Measurements from ENCODE around the gene S1PR1. TPM values are rescaled to one million over a fixed set of nuclear protein-coding genes. Genes with fewer than 3 reads are reported as not detected.
"Not testable (repeated sequence)": the region's sequence is repeated elsewhere in the genome, so short reads cannot be mapped to it uniquely, and the experiment has no call there.

The S1PR1 gene
- total and polyA plus RNA-seq, 7 donors, result 1.2 to 29.3 (median 19.8) TPM

- no peak for DNase-seq
- Histone ChIP-seq H3K4me3 (no peak overlapping the region), H3K36me3 (no peaks in the 10 kb centered on the region), H3K4me1 (no peaks in the 10 kb centered on the region), H3K27ac (no peak overlapping the region), H3K27me3 (no peaks in the 10 kb centered on the region), H3K9me3 (no peaks in the 10 kb centered on the region)
- TF ChIP-seq POLR2A (IDR thresholded peaks at IDR 0.05), result no peak
- TF ChIP-seq EP300 (IDR thresholded peaks at IDR 0.05), result no peak
- no peak for TF ChIP-seq POLR2AphosphoS5 (IDR thresholded peaks at IDR 0.05)
- no peak for TF ChIP-seq CTCF (IDR thresholded peaks at IDR 0.05)
- intact Hi-C loops (cut with DNase I), result no loop called here
Observed at GRCh38 chr1:101205457-101205856, 31.4 kb upstream of the S1PR1 start.

- H3K27ac ChIP-seq; DNase-seq; H3K36me3 ChIP-seq; H3K4me1 ChIP-seq; intact Hi-C loops (cut with DNase I); H3K9me3 ChIP-seq; H3K27me3 ChIP-seq; H3K4me3 ChIP-seq: not testable (repeated sequence)
- 83 to 89% methylated on average over 4 of the region's 4 CpGs for WGBS, 2 donors
Observed at GRCh38 chr1:101206139-101206538, 30.7 kb upstream of the S1PR1 start.

GRCh38 chr1:101207271-101207670 lies 29.5 kb upstream of the S1PR1 start:
- WGBS, 2 donors, result 93 to 94% methylated on average over 9 of the region's 9 CpGs
- DNase-seq; H3K27ac ChIP-seq; H3K27me3 ChIP-seq; H3K36me3 ChIP-seq; intact Hi-C loops (cut with DNase I); H3K4me3 ChIP-seq; H3K9me3 ChIP-seq; H3K4me1 ChIP-seq: not testable (repeated sequence)

GRCh38 chr1:101207891-101208290 lies 28.9 kb upstream of the S1PR1 start:
- no peak overlapping the region for H3K4me3 ChIP-seq
- no peaks in the 10 kb centered on the region for H3K36me3 ChIP-seq
- H3K27ac ChIP-seq, result no peak overlapping the region
- no peak for TF ChIP-seq POLR2AphosphoS5 (IDR thresholded peaks at IDR 0.05)
- TF ChIP-seq POLR2A (IDR thresholded peaks at IDR 0.05), result no peak
- no peak for TF ChIP-seq EP300 (IDR thresholded peaks at IDR 0.05)
- TF ChIP-seq CTCF (IDR thresholded peaks at IDR 0.05), result no peak
- WGBS, 2 donors, result 87 to 95% methylated on average over 2 of the region's 2 CpGs
- no peak for DNase-seq
- H3K4me1 ChIP-seq, result no peaks in the 10 kb centered on the region
- H3K9me3 ChIP-seq, result no peaks in the 10 kb centered on the region
- intact Hi-C loops (cut with DNase I), result no loop called here
- H3K27me3 ChIP-seq, result no peaks in the 10 kb centered on the region

- H3K4me3 ChIP-seq, result no peak overlapping the region
- intact Hi-C loops (cut with DNase I), result no loop called here
- H3K36me3 ChIP-seq, result no peaks in the 10 kb centered on the region
- peaks cover 0 to 10% (median 3%) of the 10 kb centered on the region in 4 donors for H3K4me1 ChIP-seq
- no peak overlapping the region for H3K27ac ChIP-seq
- H3K27me3 ChIP-seq, result no peaks in the 10 kb centered on the region
- DNase-seq, result no peak
- H3K9me3 ChIP-seq, result no peaks in the 10 kb centered on the region
- WGBS, 2 donors, result 88 to 91% methylated on average over 6 of the region's 6 CpGs
- TF ChIP-seq POLR2AphosphoS5 (IDR thresholded peaks at IDR 0.05), result no peak
- no peak for TF ChIP-seq CTCF (IDR thresholded peaks at IDR 0.05)
- no peak for TF ChIP-seq POLR2A (IDR thresholded peaks at IDR 0.05)
- no peak for TF ChIP-seq EP300 (IDR thresholded peaks at IDR 0.05)
Observed at GRCh38 chr1:101215363-101216011, 21.3 kb upstream of the S1PR1 start.

- Histone ChIP-seq H3K27ac (no peak overlapping the region), H3K9me3 (no peaks in the 10 kb centered on the region), H3K27me3 (no peaks in the 10 kb centered on the region), H3K36me3 (no peaks in the 10 kb centered on the region), H3K4me1 (peaks cover 0 to 10% (median 3%) of the 10 kb centered on the region in 4 donors), H3K4me3 (no peak overlapping the region)
- intact Hi-C loops (cut with DNase I), result no loop called here
- DNase-seq, result no peak
- 22 to 75% methylated on average over 2 of the region's 2 CpGs for WGBS, 2 donors
- no peak for TF ChIP-seq POLR2A (IDR thresholded peaks at IDR 0.05)
- no peak for TF ChIP-seq EP300 (IDR thresholded peaks at IDR 0.05)
- TF ChIP-seq CTCF (IDR thresholded peaks at IDR 0.05), result no peak
- TF ChIP-seq POLR2AphosphoS5 (IDR thresholded peaks at IDR 0.05), result no peak
Observed at GRCh38 chr1:101216623-101217022, 20.2 kb upstream of the S1PR1 start.

Measured in sigmoid colon (tissue), 7 donors.